Measurements from ENCODE around the gene GRIA4.
A peak's percentile ranks its signal among the peaks of the same experiment; 100 is the strongest.

GRIA4 gene

GRCh38 chr11:105609832-105610781, at the start of gene GRIA4:
GRIA4 (plus strand) TSS chr11:105610073; CDS start chr11:105610998, 925 bp downstream.
- H3K4me3 ChIP-seq (ENCODE audit: low read depth, low read length) = peak within 1 kb of the TSS; percentile 65

GRCh38 chr11:105573091-105573490, 36.8 kb upstream of the GRIA4 start:
- H3K4me3 ChIP-seq (ENCODE audit: low read depth, low read length) = no peak overlapping the region

- no peak overlapping the region for H3K4me3 ChIP-seq (ENCODE audit: low read depth, low read length)
Measured at GRCh38 chr11:105574974-105575373, 34.9 kb upstream of the GRIA4 start.

GRCh38 chr11:105577641-105578040, 32.2 kb upstream of the GRIA4 start:
- H3K4me3 ChIP-seq (ENCODE audit: low read depth, low read length) = no peak overlapping the region

GRCh38 chr11:105579111-105579510, 30.8 kb upstream of the GRIA4 start:
- H3K4me3 ChIP-seq (ENCODE audit: low read depth, low read length) = no peak overlapping the region

- no peak overlapping the region for H3K4me3 ChIP-seq (ENCODE audit: low read depth, low read length)
Measured at GRCh38 chr11:105582497-105582896, 27.4 kb upstream of the GRIA4 start.

GRCh38 chr11:105588001-105588400, 21.9 kb upstream of the GRIA4 start:
- no peak overlapping the region for H3K4me3 ChIP-seq (ENCODE audit: low read depth, low read length)

GRCh38 chr11:105589346-105589745, 20.5 kb upstream of the GRIA4 start:
- no peak overlapping the region for H3K4me3 ChIP-seq (ENCODE audit: low read depth, low read length)

- no peak overlapping the region for H3K4me3 ChIP-seq (ENCODE audit: low read depth, low read length)
Measured at GRCh38 chr11:105592035-105592434, 17.8 kb upstream of the GRIA4 start.

GRCh38 chr11:105598371-105598770, 11.5 kb upstream of the GRIA4 start:
- no peak overlapping the region for H3K4me3 ChIP-seq (ENCODE audit: low read depth, low read length)

- no peak overlapping the region for H3K4me3 ChIP-seq (ENCODE audit: low read depth, low read length)
Measured at GRCh38 chr11:105603156-105603555, 6.7 kb upstream of the GRIA4 start.

- H3K4me3 ChIP-seq (ENCODE audit: low read depth, low read length) = no peak overlapping the region
Measured at GRCh38 chr11:105609341-105609781, 512 bp upstream of the GRIA4 start.

GRCh38 chr11:105610871-105611571, 1.1 kb downstream of the GRIA4 start:
- peak overlapping the region; percentile 65 for H3K4me3 ChIP-seq (ENCODE audit: low read depth, low read length)

- peak overlapping the region; percentile 65 for H3K4me3 ChIP-seq (ENCODE audit: low read depth, low read length)
Measured at GRCh38 chr11:105611572-105612441, 1.9 kb downstream of the GRIA4 start.

- H3K4me3 ChIP-seq (ENCODE audit: low read depth, low read length) = no peak overlapping the region
Measured at GRCh38 chr11:105612771-105613170, 2.9 kb downstream of the GRIA4 start.

- no peak overlapping the region for H3K4me3 ChIP-seq (ENCODE audit: low read depth, low read length)
Measured at GRCh38 chr11:105613183-105613582, 3.3 kb downstream of the GRIA4 start.

- no peak overlapping the region for H3K4me3 ChIP-seq (ENCODE audit: low read depth, low read length)
Measured at GRCh38 chr11:105618343-105618955, 8.6 kb downstream of the GRIA4 start.

- H3K4me3 ChIP-seq (ENCODE audit: low read depth, low read length) = no peak overlapping the region
Measured at GRCh38 chr11:105619556-105619955, 9.7 kb downstream of the GRIA4 start.

GRCh38 chr11:105622016-105622415, 12.1 kb downstream of the GRIA4 start:
- no peak overlapping the region for H3K4me3 ChIP-seq (ENCODE audit: low read depth, low read length)

GRCh38 chr11:105632316-105632715, 22.4 kb downstream of the GRIA4 start:
- no peak overlapping the region for H3K4me3 ChIP-seq (ENCODE audit: low read depth, low read length)
